BJ (cell line): ENCODE results near the gene ITGAD. TPM values are rescaled to one million over a fixed set of nuclear protein-coding genes. Genes with fewer than 3 reads are reported as not detected.

Experiments used
- CTCF ChIA-PET: fragments of 350-600 bp; formaldehyde crosslinking; extraction: SDS; loops from one replicate; lab custom pipeline; 2021; ENCODE audit warnings: antibody characterized with exemption, inconsistent platforms; lab: Yijun Ruan, JAX
- POLR2A ChIA-PET: fragments of 300-600 bp; sonication (Branson Sonifier 250); formaldehyde crosslinking; extraction: SDS; loops from one replicate; lab custom pipeline; 2021; ENCODE audit warnings: antibody characterized with exemption; lab: Charles Lee
- DNase-seq: peaks from one replicate; pipeline ENCODE4 v3.0.0-alpha.2; 2011; ENCODE audit warnings: low read depth
- H3K27me3 ChIP-seq: 2 replicates; pipeline ENCODE4 v1.6.0; 2011; ENCODE audit warnings: low read length; ENCODE audit not compliant: control insufficient read depth, insufficient read depth
- H3K36me3 ChIP-seq: 2 replicates; pipeline ENCODE4 v1.5.1; 2011; ENCODE audit warnings: low read length; ENCODE audit not compliant: control insufficient read depth, insufficient read depth
- H3K4me3 ChIP-seq: 2 replicates; pipeline ENCODE4 v1.5.1; 2011; ENCODE audit warnings: low read depth, mild to moderate bottlenecking, control low read depth, low read length
- CTCF ChIP-seq: IDR thresholded peaks from 2 replicates; pipeline ENCODE4 v1.5.1; 2011; ENCODE audit warnings: low read depth, mild to moderate bottlenecking, control low read depth, inconsistent platforms, low read length, moderate library complexity; ENCODE audit not compliant: insufficient read depth
- polyA plus RNA-seq: library from polyadenylated mRNA; depleted of rRNA; stranded (reverse); fragments of >200 nt; gene quantifications from 2 replicates; pipeline ENCODE4 v1.2.3, GENCODE V29; 2011

The ITGAD gene
- polyA plus RNA-seq, 1 experiment, result not detected

GRCh38 chr16:31397096-31397660, 4.0 kb downstream of the ITGAD start:
- TF ChIP-seq CTCF, result no peak
- H3K36me3 ChIP-seq, result no peaks in the 10 kb centered on the region
- H3K27me3 ChIP-seq, result no peaks in the 10 kb centered on the region
- DNase-seq, result no peak
- no peak overlapping the region for H3K4me3 ChIP-seq
- CTCF ChIA-PET, result no interaction called here
- POLR2A ChIA-PET, result no interaction called here

- Histone ChIP-seq H3K36me3 (no peaks in the 10 kb centered on the region), H3K27me3 (no peaks in the 10 kb centered on the region), H3K4me3 (no peak overlapping the region)
- POLR2A ChIA-PET, result no interaction called here
- CTCF ChIA-PET, result no interaction called here
- no peak for DNase-seq
- TF ChIP-seq CTCF, result no peak
Observed at GRCh38 chr16:31397701-31398100, 4.6 kb downstream of the ITGAD start.

- H3K27me3 ChIP-seq, result no peaks in the 10 kb centered on the region
- no peaks in the 10 kb centered on the region for H3K36me3 ChIP-seq
- no peak overlapping the region for H3K4me3 ChIP-seq
- CTCF ChIA-PET, result no interaction called here
- TF ChIP-seq CTCF, result no peak
- POLR2A ChIA-PET, result no interaction called here
- DNase-seq, result no peak
Observed at GRCh38 chr16:31400191-31400590, 7.1 kb downstream of the ITGAD start.

GRCh38 chr16:31401436-31401835, 8.3 kb downstream of the ITGAD start:
- CTCF ChIA-PET, result interaction anchor here (1.3 to 2.0 kb wide), 3 partner anchors 12 to 19 kb away, joined by 3 to 6 read pairs (median 3); no protein-coding TSS in a partner anchor
- Histone ChIP-seq H3K4me3 (no peak overlapping the region), H3K27me3 (no peaks in the 10 kb centered on the region), H3K36me3 (no peaks in the 10 kb centered on the region)
- no peak for TF ChIP-seq CTCF
- POLR2A ChIA-PET, result no interaction called here
- DNase-seq, result no peak

- Histone ChIP-seq H3K27me3 (no peaks in the 10 kb centered on the region; the same call in 1 of the 2 replicates), H3K36me3 (no peaks in the 10 kb centered on the region), H3K4me3 (no peak overlapping the region)
- CTCF ChIA-PET, result interaction anchor here (0.6 to 2.0 kb wide), 3 partner anchors 10 to 40 kb away, joined by 3 to 6 read pairs (median 5); partner anchors contain the start of genes ITGAD and ZNF843
- POLR2A ChIA-PET, result no interaction called here
- DNase-seq, result no peak
- no peak for TF ChIP-seq CTCF
Observed at GRCh38 chr16:31402687-31403086, 9.6 kb downstream of the ITGAD start.
